Parathyroid adenoma (tissue), 2 donors: ENCODE measurements around the gene TSGA10IP.
A peak's percentile ranks its signal among the peaks of the same experiment; 100 is the strongest.

Source experiments
- H2AFZ ChIP-seq: fragments of 300-600 bp; sonication (generic); one replicate; pipeline ENCODE4 v1.7.0; 2017; ENCODE audit warnings: antibody characterized with exemption, mild to moderate bottlenecking
- H3K27ac ChIP-seq: fragments of 300-600 bp; sonication (generic); one replicate; pipeline ENCODE4 v1.7.0; 2017
- H3K27me3 ChIP-seq: fragments of 300-600 bp; sonication (generic); one replicate; pipeline ENCODE4 v1.7.0; 2017; ENCODE audit warnings: low read length; ENCODE audit not compliant: control insufficient read depth, insufficient read depth
- H3K36me3 ChIP-seq: fragments of 300-600 bp; sonication (generic); one replicate; pipeline ENCODE4 v1.7.0; 2017; ENCODE audit warnings: low read length; ENCODE audit not compliant: control insufficient read depth, insufficient read depth
- H3K4me1 ChIP-seq: fragments of 300-600 bp; sonication (generic); one replicate; pipeline ENCODE4 v1.7.0; 2017; ENCODE audit warnings: control low read depth
- H3K4me2 ChIP-seq: fragments of 300-600 bp; sonication (generic); one replicate; pipeline ENCODE4 v1.7.0; 2017; ENCODE audit warnings: low read length
- H3K4me3 ChIP-seq: fragments of 300-600 bp; sonication (generic); one replicate; pipeline ENCODE4 v1.7.0; 2017; ENCODE audit warnings: low read depth, low read length
- H3K79me2 ChIP-seq: fragments of 300-600 bp; sonication (generic); one replicate; pipeline ENCODE4 v1.7.0; 2017; ENCODE audit warnings: control low read depth
- H3K9ac ChIP-seq: fragments of 300-600 bp; sonication (generic); one replicate; pipeline ENCODE4 v1.7.0; 2017; ENCODE audit warnings: mild to moderate bottlenecking
- H3K9me3 ChIP-seq: fragments of 300-600 bp; sonication (generic); one replicate; pipeline ENCODE4 v1.7.0; 2017; ENCODE audit warnings: low read length; ENCODE audit not compliant: control insufficient read depth
- CTCF ChIP-seq: fragments of 300-600 bp; sonication (generic); IDR thresholded peaks from one replicate; pipeline ENCODE4 v1.7.0; 2017; ENCODE audit warnings: antibody characterized with exemption, mild to moderate bottlenecking
- donor health status: primary hyperparathyroidism.

TSGA10IP gene

GRCh38 chr11:65920372-65920802, 24.9 kb upstream of the TSGA10IP start:
- no peaks in the 10 kb centered on the region for H3K27me3 ChIP-seq
- no peak overlapping the region for H2AFZ ChIP-seq
- H3K9ac ChIP-seq, result no peak overlapping the region
- H3K79me2 ChIP-seq, result peaks cover 2% of the 10 kb centered on the region
- H3K4me1 ChIP-seq, result no peaks in the 10 kb centered on the region
- peak overlapping the region; percentile 48 for H3K4me3 ChIP-seq
- H3K27ac ChIP-seq, result no peak overlapping the region
- peak overlapping the region; percentile 61 for H3K4me2 ChIP-seq
- no peaks in the 10 kb centered on the region for H3K9me3 ChIP-seq
- H3K36me3 ChIP-seq, result no peaks in the 10 kb centered on the region
- no peak for TF ChIP-seq CTCF

GRCh38 chr11:65921033-65921555, 24.2 kb upstream of the TSGA10IP start:
- H3K27ac ChIP-seq, result no peak overlapping the region
- no peak overlapping the region for H3K4me3 ChIP-seq
- no peak overlapping the region for H3K9ac ChIP-seq

GRCh38 chr11:65921876-65922275, 23.4 kb upstream of the TSGA10IP start:
- Histone ChIP-seq H3K4me3 (no peak overlapping the region), H3K4me1 (no peaks in the 10 kb centered on the region), H3K36me3 (no peaks in the 10 kb centered on the region), H3K9ac (no peak overlapping the region), H3K9me3 (no peaks in the 10 kb centered on the region), H3K27ac (no peak overlapping the region), H2AFZ (no peak overlapping the region), H3K79me2 (peaks cover 2% of the 10 kb centered on the region), H3K27me3 (no peaks in the 10 kb centered on the region), H3K4me2 (no peak overlapping the region)
- no peak for TF ChIP-seq CTCF

More at GRCh38 chr11:65921033-65921555, 24.2 kb upstream of the TSGA10IP start:
- Histone ChIP-seq H2AFZ (no peak overlapping the region), H3K27me3 (no peaks in the 10 kb centered on the region), H3K4me1 (no peaks in the 10 kb centered on the region), H3K79me2 (peaks cover 2% of the 10 kb centered on the region), H3K36me3 (no peaks in the 10 kb centered on the region), H3K9me3 (no peaks in the 10 kb centered on the region), H3K4me2 (peak overlapping the region; percentile 61)
- TF ChIP-seq CTCF, result no peak

- H3K27ac ChIP-seq, result no peak overlapping the region
- no peak overlapping the region for H2AFZ ChIP-seq
- H3K4me1 ChIP-seq, result no peaks in the 10 kb centered on the region
- peaks cover 2% of the 10 kb centered on the region for H3K79me2 ChIP-seq
- no peak overlapping the region for H3K4me3 ChIP-seq
- no peaks in the 10 kb centered on the region for H3K36me3 ChIP-seq
- H3K9me3 ChIP-seq, result no peaks in the 10 kb centered on the region
- no peak overlapping the region for H3K4me2 ChIP-seq
- no peak overlapping the region for H3K9ac ChIP-seq
- no peak for TF ChIP-seq CTCF
- H3K27me3 ChIP-seq, result no peaks in the 10 kb centered on the region
Measured at GRCh38 chr11:65922565-65922964, 22.7 kb upstream of the TSGA10IP start.

GRCh38 chr11:65925397-65925796, 19.9 kb upstream of the TSGA10IP start:
- Histone ChIP-seq H3K4me1 (no peaks in the 10 kb centered on the region), H3K36me3 (no peaks in the 10 kb centered on the region), H3K4me3 (no peak overlapping the region), H3K9ac (no peak overlapping the region), H3K4me2 (peak overlapping the region; percentile 1), H3K27ac (no peak overlapping the region), H3K9me3 (no peaks in the 10 kb centered on the region), H3K79me2 (no peaks in the 10 kb centered on the region), H3K27me3 (no peaks in the 10 kb centered on the region), H2AFZ (no peak overlapping the region)
- no peak for TF ChIP-seq CTCF
